ENCODE measurements around the gene CDH20. TPM values are rescaled to one million over a fixed set of nuclear protein-coding genes. Genes with fewer than 3 reads are reported as not detected.

The CDH20 gene
- total RNA-seq, 6 experiments from 2014 or later = not detected

DNA sequence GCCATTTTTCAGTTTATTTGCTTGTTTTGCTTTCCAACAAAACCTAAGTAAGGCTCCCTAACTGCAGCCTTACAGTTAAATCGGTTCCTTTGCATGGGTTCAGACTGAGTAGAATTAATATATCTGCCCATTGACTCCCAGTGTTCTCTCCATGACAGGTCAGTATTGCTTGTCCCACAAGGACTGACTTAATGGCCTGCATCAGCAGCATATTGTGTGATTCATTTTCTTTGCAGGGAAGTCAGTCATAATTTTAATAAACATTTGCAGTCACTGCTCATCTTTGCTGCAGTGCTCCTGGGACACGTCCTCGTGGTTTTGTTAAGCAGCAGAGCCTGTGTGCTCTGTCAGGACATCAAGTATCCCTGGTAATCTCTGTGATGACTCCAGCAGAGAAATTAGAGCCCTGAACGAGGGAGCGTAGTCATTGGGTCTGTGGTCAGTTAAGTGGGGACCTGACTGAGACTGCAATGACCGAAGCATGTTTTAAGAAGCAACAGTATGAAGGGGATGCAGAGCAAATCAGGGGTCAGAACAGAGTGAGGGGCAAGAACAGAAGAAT, 93.3 kb downstream of the CDH20 start:
- H3K4me1 ChIP-seq = no peaks in the 10 kb centered on the region
- H3K9me3 ChIP-seq = no peaks in the 10 kb centered on the region
- intact Hi-C loops (cut with DNase I) = no loop called here
- ATAC-seq (no peak), DNase-seq (no peak)
- no peaks in the 10 kb centered on the region for H3K27me3 ChIP-seq
- no peak overlapping the region for H3K27ac ChIP-seq
- no peak for TF ChIP-seq POLR2A (IDR thresholded peaks at IDR 0.05)
- TF ChIP-seq, protein P1, sequence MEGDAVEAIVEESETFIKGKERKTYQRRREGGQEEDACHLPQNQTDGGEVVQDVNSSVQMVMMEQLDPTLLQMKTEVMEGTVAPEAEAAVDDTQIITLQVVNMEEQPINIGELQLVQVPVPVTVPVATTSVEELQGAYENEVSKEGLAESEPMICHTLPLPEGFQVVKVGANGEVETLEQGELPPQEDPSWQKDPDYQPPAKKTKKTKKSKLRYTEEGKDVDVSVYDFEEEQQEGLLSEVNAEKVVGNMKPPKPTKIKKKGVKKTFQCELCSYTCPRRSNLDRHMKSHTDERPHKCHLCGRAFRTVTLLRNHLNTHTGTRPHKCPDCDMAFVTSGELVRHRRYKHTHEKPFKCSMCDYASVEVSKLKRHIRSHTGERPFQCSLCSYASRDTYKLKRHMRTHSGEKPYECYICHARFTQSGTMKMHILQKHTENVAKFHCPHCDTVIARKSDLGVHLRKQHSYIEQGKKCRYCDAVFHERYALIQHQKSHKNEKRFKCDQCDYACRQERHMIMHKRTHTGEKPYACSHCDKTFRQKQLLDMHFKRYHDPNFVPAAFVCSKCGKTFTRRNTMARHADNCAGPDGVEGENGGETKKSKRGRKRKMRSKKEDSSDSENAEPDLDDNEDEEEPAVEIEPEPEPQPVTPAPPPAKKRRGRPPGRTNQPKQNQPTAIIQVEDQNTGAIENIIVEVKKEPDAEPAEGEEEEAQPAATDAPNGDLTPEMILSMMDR (IDR thresholded peaks at IDR 0.05) = no peak
- 74% methylated on average over 6 of the region's 6 CpGs for WGBS (ENCODE audit: insufficient coverage, low coverage, low lambda C conversion rate, missing lambda C conversion rate)
- H3K36me3 ChIP-seq = no peaks in the 10 kb centered on the region
- H3K4me3 ChIP-seq = no peak overlapping the region

DNA sequence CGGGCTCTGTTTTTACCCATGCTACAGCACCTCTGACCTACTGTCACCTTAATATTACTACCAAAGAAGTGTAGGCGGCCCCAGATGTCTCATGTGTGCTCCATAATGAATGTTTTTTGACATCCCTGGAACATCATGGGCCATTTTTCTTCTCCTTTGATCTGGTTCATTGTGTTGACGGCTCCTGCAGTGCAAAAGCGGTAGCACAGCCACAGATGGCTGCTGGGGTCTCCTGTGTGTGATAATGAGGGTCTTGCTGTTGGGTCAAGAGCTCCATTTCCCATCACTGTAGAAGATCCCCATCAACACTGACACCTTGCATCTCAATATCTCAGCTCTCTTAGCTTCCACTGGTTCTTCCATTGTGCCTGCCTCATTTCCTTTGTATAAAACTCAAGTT, 95.0 kb downstream of the CDH20 start:
- DNase-seq = no peak
- H3K27me3 ChIP-seq = no peaks in the 10 kb centered on the region
- no peak for ATAC-seq
- no peak overlapping the region for H3K4me3 ChIP-seq
- no peaks in the 10 kb centered on the region for H3K4me1 ChIP-seq
- intact Hi-C loops (cut with DNase I) = no loop called here
- H3K27ac ChIP-seq = no peak overlapping the region
- no peak for TF ChIP-seq POLR2A (IDR thresholded peaks at IDR 0.05)
- TF ChIP-seq, protein P1 (IDR thresholded peaks at IDR 0.05) = no peak
- no peaks in the 10 kb centered on the region for H3K36me3 ChIP-seq
- WGBS (ENCODE audit: insufficient coverage, low coverage, low lambda C conversion rate, missing lambda C conversion rate) = 57% methylated on average over 3 of the region's 4 CpGs
- no peaks in the 10 kb centered on the region for H3K9me3 ChIP-seq

DNA sequence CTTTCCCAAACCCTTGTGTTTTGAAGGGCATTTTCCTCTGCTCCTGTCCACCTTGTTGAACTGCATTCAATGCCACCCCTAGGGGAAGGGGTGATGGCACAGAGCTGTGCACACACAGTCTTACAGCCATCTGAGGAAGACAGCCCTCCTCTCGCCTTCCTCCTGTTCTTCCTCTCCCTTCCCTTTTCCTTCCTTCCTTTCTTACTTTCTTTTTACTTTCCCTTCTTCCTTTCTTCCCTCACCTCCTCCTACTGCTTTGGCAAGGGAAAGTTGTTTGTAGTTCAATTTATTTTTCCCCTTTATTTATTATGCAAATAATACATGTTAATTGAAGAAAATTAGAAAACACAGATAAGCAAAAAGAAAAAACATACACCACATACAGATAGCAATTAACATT, 99.4 kb downstream of the CDH20 start:
- Histone ChIP-seq H3K27me3 (no peaks in the 10 kb centered on the region), H3K27ac (no peak overlapping the region), H3K4me1 (no peaks in the 10 kb centered on the region), H3K9me3 (no peaks in the 10 kb centered on the region), H3K4me3 (no peak overlapping the region), H3K36me3 (no peaks in the 10 kb centered on the region)
- no peak for DNase-seq
- intact Hi-C loops (cut with DNase I) = no loop called here
- ATAC-seq = no peak
- WGBS (ENCODE audit: insufficient coverage, low coverage, low lambda C conversion rate, missing lambda C conversion rate) = 75% methylated on average over 1 of the region's 1 CpG
- TF ChIP-seq, protein P1 (IDR thresholded peaks at IDR 0.05) = no peak
- no peak for TF ChIP-seq POLR2A (IDR thresholded peaks at IDR 0.05)

DNA sequence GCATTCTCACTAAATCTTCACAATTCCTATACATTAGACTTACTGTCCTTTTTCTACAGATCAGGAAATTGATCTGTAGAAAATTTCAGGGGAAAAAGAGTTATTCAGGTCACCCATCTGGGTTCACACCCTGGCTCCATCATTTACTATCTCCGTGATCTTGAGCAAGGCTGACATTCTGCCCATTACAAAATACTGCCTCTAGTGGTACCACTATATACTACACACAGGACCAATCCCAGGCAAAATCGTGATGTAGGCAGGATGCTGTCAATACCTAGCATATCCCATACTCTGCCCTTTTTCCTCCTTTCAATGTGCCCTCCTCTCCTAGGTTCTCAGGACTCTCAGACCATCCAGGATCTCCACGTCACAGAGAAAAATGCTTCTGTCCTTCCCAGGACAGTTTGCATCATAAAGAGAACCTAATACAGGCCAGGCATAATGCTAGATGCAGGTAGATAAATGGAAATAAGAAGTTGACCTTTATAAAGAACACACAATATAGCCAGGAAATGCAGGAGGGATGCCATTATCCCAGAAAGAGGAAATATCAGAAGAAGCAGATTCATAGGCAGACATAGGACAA, 101.9 kb downstream of the CDH20 start:
- ATAC-seq (peak; percentile 52 to 66 (median 58)), DNase-seq (no peak)
- no peaks in the 10 kb centered on the region for H3K27me3 ChIP-seq
- TF ChIP-seq POLR2A (IDR thresholded peaks at IDR 0.05) = no peak
- TF ChIP-seq, protein P1 (IDR thresholded peaks at IDR 0.05) = peak; percentile 31 to 52 (median 42)
- 12% methylated on average over 3 of the region's 3 CpGs for WGBS (ENCODE audit: insufficient coverage, low coverage, low lambda C conversion rate, missing lambda C conversion rate)
- no peaks in the 10 kb centered on the region for H3K36me3 ChIP-seq
- H3K4me1 ChIP-seq = no peaks in the 10 kb centered on the region
- H3K4me3 ChIP-seq = no peak overlapping the region
- H3K27ac ChIP-seq = no peak overlapping the region
- H3K9me3 ChIP-seq = no peaks in the 10 kb centered on the region
- intact Hi-C loops (cut with DNase I) = no loop called here
